ENCODE results near the gene GTF2F2. TPM values are rescaled to one million over a fixed set of nuclear protein-coding genes. Genes with fewer than 3 reads are reported as not detected.

The GTF2F2 gene
- total RNA-seq, 1 experiment from 2014 or later: 33.8 TPM

GRCh38 chr13:45138282-45138681, 18.0 kb downstream of the GTF2F2 start (continued):
- TF ChIP-seq USF1 (CRISPR knock-in tag; IDR thresholded peaks at IDR 0.05) (no peak), KAT7 (CRISPR knock-in tag; IDR thresholded peaks at IDR 0.05; ENCODE audit: borderline replicate concordance) (no peak), ELF4 (CRISPR knock-in tag; IDR thresholded peaks at IDR 0.05; ENCODE audit: low read depth) (no peak), GABPB1 (CRISPR knock-in tag; IDR thresholded peaks at IDR 0.05) (no peak), ZNF532 (CRISPR knock-in tag; IDR thresholded peaks at IDR 0.05; ENCODE audit: borderline replicate concordance) (no peak), ESRRA (CRISPR knock-in tag; IDR thresholded peaks at IDR 0.05; ENCODE audit: borderline replicate concordance) (no peak), ZNF396 (CRISPR knock-in tag; IDR thresholded peaks at IDR 0.05; ENCODE audit: borderline replicate concordance) (no peak), HMGA2 (CRISPR knock-in tag; IDR thresholded peaks at IDR 0.05) (no peak), ZNF263 (CRISPR knock-in tag; IDR thresholded peaks at IDR 0.05; ENCODE audit: low read depth) (no peak)
- TF ChIP-seq, protein P1, sequence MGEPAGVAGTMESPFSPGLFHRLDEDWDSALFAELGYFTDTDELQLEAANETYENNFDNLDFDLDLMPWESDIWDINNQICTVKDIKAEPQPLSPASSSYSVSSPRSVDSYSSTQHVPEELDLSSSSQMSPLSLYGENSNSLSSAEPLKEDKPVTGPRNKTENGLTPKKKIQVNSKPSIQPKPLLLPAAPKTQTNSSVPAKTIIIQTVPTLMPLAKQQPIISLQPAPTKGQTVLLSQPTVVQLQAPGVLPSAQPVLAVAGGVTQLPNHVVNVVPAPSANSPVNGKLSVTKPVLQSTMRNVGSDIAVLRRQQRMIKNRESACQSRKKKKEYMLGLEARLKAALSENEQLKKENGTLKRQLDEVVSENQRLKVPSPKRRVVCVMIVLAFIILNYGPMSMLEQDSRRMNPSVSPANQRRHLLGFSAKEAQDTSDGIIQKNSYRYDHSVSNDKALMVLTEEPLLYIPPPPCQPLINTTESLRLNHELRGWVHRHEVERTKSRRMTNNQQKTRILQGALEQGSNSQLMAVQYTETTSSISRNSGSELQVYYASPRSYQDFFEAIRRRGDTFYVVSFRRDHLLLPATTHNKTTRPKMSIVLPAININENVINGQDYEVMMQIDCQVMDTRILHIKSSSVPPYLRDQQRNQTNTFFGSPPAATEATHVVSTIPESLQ (CRISPR knock-in tag; IDR thresholded peaks at IDR 0.05): no peak
- TF ChIP-seq, protein P2, sequence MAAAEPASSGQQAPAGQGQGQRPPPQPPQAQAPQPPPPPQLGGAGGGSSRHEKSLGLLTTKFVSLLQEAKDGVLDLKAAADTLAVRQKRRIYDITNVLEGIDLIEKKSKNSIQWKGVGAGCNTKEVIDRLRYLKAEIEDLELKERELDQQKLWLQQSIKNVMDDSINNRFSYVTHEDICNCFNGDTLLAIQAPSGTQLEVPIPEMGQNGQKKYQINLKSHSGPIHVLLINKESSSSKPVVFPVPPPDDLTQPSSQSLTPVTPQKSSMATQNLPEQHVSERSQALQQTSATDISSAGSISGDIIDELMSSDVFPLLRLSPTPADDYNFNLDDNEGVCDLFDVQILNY (CRISPR knock-in tag; IDR thresholded peaks at IDR 0.05): no peak

GRCh38 chr13:45141369-45141768, 21.1 kb downstream of the GTF2F2 start:
- no peak for DNase-seq (ENCODE audit: low spot score)
- ChIA-PET POLR2A (no interaction called here), CTCF (no interaction called here)
- TF ChIP-seq RELA (CRISPR knock-in tag; IDR thresholded peaks at IDR 0.05; ENCODE audit: borderline replicate concordance) (no peak), ZNF232 (CRISPR knock-in tag; IDR thresholded peaks at IDR 0.05) (no peak), USF1 (CRISPR knock-in tag; IDR thresholded peaks at IDR 0.05) (no peak), CDX4 (CRISPR knock-in tag; IDR thresholded peaks at IDR 0.05; ENCODE audit: borderline replicate concordance) (no peak), NFATC4 (CRISPR knock-in tag; IDR thresholded peaks at IDR 0.05) (no peak), ZNF121 (CRISPR knock-in tag; IDR thresholded peaks at IDR 0.05) (no peak)
- TF ChIP-seq, protein P3, sequence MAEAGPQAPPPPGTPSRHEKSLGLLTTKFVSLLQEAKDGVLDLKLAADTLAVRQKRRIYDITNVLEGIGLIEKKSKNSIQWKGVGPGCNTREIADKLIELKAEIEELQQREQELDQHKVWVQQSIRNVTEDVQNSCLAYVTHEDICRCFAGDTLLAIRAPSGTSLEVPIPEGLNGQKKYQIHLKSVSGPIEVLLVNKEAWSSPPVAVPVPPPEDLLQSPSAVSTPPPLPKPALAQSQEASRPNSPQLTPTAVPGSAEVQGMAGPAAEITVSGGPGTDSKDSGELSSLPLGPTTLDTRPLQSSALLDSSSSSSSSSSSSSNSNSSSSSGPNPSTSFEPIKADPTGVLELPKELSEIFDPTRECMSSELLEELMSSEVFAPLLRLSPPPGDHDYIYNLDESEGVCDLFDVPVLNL (CRISPR knock-in tag; IDR thresholded peaks at IDR 0.05; ENCODE audit: borderline replicate concordance, low read depth): no peak
- TF ChIP-seq, protein P4, sequence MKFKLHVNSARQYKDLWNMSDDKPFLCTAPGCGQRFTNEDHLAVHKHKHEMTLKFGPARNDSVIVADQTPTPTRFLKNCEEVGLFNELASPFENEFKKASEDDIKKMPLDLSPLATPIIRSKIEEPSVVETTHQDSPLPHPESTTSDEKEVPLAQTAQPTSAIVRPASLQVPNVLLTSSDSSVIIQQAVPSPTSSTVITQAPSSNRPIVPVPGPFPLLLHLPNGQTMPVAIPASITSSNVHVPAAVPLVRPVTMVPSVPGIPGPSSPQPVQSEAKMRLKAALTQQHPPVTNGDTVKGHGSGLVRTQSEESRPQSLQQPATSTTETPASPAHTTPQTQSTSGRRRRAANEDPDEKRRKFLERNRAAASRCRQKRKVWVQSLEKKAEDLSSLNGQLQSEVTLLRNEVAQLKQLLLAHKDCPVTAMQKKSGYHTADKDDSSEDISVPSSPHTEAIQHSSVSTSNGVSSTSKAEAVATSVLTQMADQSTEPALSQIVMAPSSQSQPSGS (CRISPR knock-in tag; IDR thresholded peaks at IDR 0.05; ENCODE audit: borderline replicate concordance, low read depth): no peak
- Mint-ChIP-seq H3K4me3 (no peak overlapping the region), H3K27ac (no peak overlapping the region), H3K27me3 (ENCODE audit: low read depth) (no peaks in the 10 kb centered on the region), H3K4me1 (peaks cover 5% of the 10 kb centered on the region), H3K36me3 (peaks cover 12% of the 10 kb centered on the region), H3K9me3 (no peaks in the 10 kb centered on the region)
- no peak for ATAC-seq

Measured in WTC11 (cell line).